Measurements from ENCODE around the gene MIA. TPM values are rescaled to one million over a fixed set of nuclear protein-coding genes. Genes with fewer than 3 reads are reported as not detected.

MIA gene
- total and polyA plus RNA-seq, 7 donors, result 0.38 to 1.3 (median 0.77) TPM; not detected in 4

DNA sequence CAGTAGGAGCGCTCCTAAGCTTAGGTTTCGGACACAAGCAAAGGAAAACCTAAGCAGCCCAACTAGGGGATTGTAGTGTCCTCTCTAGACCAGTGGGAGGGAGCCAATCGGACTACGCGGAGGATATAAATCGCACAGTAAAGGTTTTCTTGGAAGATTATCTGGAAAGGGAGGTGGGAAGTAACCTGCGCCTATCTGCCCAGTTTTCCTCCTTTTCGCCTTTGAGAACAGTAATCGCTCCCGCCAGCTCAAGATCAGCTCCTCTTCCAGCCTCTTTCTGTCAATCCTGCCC is 2.3 kb downstream of the MIA start:
- H3K36me3 ChIP-seq (ENCODE audit: insufficient read depth in 1 of 2, low read depth in 1 of 2), result no peaks in the 10 kb centered on the region
- no peaks in the 10 kb centered on the region for H3K27me3 ChIP-seq (ENCODE audit: insufficient read depth in 3 of 3, low read length in 2 of 3)
- H3K27ac ChIP-seq, result peak overlapping the region; percentile 98
- ATAC-seq (no peak), DNase-seq (no peak)
- H3K4me1 ChIP-seq, result peaks cover 12% of the 10 kb centered on the region
- TF ChIP-seq CTCF (IDR thresholded peaks at IDR 0.05), result no peak
- H3K9me3 ChIP-seq, result no peaks in the 10 kb centered on the region
- peak overlapping the region; percentile 85 for H3K4me3 ChIP-seq
- intact Hi-C loops (cut with DNase I), result loop anchor here in 1 of 2 donors (2.0 kb wide), 1 partner anchor 25 kb away; no protein-coding TSS in a partner anchor
- 0 to 1% (median 0%) methylated on average over 10 of the region's 10 CpGs for WGBS, 3 donors

DNA sequence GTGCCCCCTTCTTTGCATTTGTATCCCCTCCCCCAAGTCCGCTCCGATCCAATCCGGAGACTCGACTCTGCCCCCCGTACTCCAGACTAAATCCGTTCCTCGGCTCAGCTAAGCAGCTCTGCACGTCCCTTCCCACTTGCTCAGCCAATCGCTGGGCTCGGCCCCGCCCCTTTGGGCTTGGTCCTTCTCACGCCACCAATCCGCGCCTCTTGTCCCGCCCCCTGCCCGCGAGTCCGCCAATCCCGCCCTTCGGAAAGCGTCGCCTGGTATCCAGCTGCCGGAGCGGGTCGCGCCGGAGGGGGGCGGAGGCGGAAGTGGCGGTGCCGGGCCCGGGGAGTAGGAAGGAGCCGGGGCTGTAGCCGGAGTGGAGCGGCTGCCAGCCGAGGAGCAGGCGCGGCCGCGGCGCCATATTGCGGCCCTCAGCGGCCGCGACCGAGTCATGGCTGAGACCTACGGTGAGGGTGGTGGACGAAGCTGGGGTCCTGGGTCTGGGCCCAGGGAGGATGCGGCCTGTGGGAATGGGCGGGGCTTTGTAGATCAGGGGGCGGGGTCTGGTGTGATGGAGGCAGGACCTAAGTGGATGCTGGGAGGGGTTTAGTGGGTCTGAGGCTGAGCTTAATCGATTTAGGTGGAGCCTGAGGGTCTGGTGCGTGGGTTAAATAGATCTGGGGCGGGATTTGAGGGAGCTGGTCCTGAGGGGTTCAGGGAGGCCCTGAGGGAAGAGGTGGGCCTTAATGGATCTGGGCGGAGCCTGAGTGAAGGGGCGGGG is 2.8 kb downstream of the MIA start, which contains the start of gene RAB4B:
Gene RAB4B, plus strand, starts transcription at position 311 of the 769 bp plus-strand sequence. Its CDS starts 129 bp downstream, at position 440.
- ATAC-seq (peak; percentile 96 to 97 (median 96)), DNase-seq (peak; percentile 100)
- Histone ChIP-seq H3K27me3 (ENCODE audit: insufficient read depth in 3 of 3, low read length in 2 of 3) (no peaks in the 10 kb centered on the region), H3K36me3 (ENCODE audit: insufficient read depth in 1 of 2, low read depth in 1 of 2) (no peaks in the 10 kb centered on the region), H3K9me3 (no peaks in the 10 kb centered on the region), H3K4me1 (peaks cover 12% of the 10 kb centered on the region), H3K4me3 (peak within 1 kb of the TSS; percentile 85), H3K27ac (peak within 1 kb of the TSS; percentile 98)
- TF ChIP-seq CTCF (IDR thresholded peaks at IDR 0.05), result no peak
- WGBS, 3 donors, result 0 to 1% (median 0%) methylated on average over 53 to 56 of the region's 56 CpGs
- intact Hi-C loops (cut with DNase I), result loop anchor here in 1 of 2 donors (1.0 to 2.0 kb wide), 2 partner anchors 20 to 25 kb away; no protein-coding TSS in a partner anchor

- H3K4me1 ChIP-seq, result peaks cover 12% of the 10 kb centered on the region
- ATAC-seq (no peak), DNase-seq (no peak)
- H3K27me3 ChIP-seq (ENCODE audit: insufficient read depth in 3 of 3, low read length in 2 of 3), result no peaks in the 10 kb centered on the region
- H3K9me3 ChIP-seq, result no peaks in the 10 kb centered on the region
- no peak for TF ChIP-seq CTCF (IDR thresholded peaks at IDR 0.05)
- H3K27ac ChIP-seq, result peak overlapping the region; percentile 98
- H3K4me3 ChIP-seq, result peak overlapping the region; percentile 85
- intact Hi-C loops (cut with DNase I), result loop anchor here in 1 of 2 donors (1.0 kb wide), 1 partner anchor 20 kb away; no protein-coding TSS in a partner anchor
- peaks cover 0 to 2% of the 10 kb centered on the region in 2 donors for H3K36me3 ChIP-seq (ENCODE audit: insufficient read depth in 1 of 2, low read depth in 1 of 2)
- 11 to 18% (median 16%) methylated on average over 7 of the region's 7 CpGs for WGBS, 3 donors
These were observed 3.5 kb downstream of the MIA start for GRCh38 chr19:40778706-40779284.

GRCh38 chr19:40780582-40780981 is 5.3 kb downstream of the MIA start:
- intact Hi-C loops (cut with DNase I), result no loop called here
- peaks cover 12% of the 10 kb centered on the region for H3K4me1 ChIP-seq
- TF ChIP-seq CTCF (IDR thresholded peaks at IDR 0.05), result no peak
- ATAC-seq (no peak), DNase-seq (no peak)
- 98% methylated on average over 5 of the region's 5 CpGs for WGBS, 3 donors
- no peaks in the 10 kb centered on the region for H3K9me3 ChIP-seq
- H3K36me3 ChIP-seq (ENCODE audit: insufficient read depth in 1 of 2, low read depth in 1 of 2), result peaks cover 0 to 17% of the 10 kb centered on the region in 2 donors
- no peak overlapping the region for H3K27ac ChIP-seq
- no peak overlapping the region for H3K4me3 ChIP-seq
- H3K27me3 ChIP-seq (ENCODE audit: insufficient read depth in 3 of 3, low read length in 2 of 3), result no peaks in the 10 kb centered on the region

All from psoas muscle (tissue), 8 donors.